Nephron progenitor cell (in vitro differentiated cells): Measurements from ENCODE around the gene CBL.
A peak's percentile ranks its signal among the peaks of the same experiment; 100 is the strongest.

Experiments
- DNase-seq: peaks from one replicate; pipeline ENCODE4 v3.0.0; 2021
- H3K27ac Mint-ChIP-seq: 2 replicates; pipeline ENCODE4 v1.8.0; 2021; ENCODE audit warnings: mild to moderate bottlenecking, moderate library complexity, mixed read lengths
- H3K27me3 Mint-ChIP-seq: 2 replicates; pipeline ENCODE4 v1.8.0; 2021; ENCODE audit warnings: mild to moderate bottlenecking, low read depth, mixed read lengths; ENCODE audit not compliant: poor library complexity
- H3K36me3 Mint-ChIP-seq: 2 replicates; pipeline ENCODE4 v1.8.0; 2021; ENCODE audit warnings: low read depth, mixed read lengths
- H3K4me1 Mint-ChIP-seq: 2 replicates; pipeline ENCODE4 v1.8.0; 2021; ENCODE audit warnings: mixed read lengths
- H3K4me3 Mint-ChIP-seq: 2 replicates; pipeline ENCODE4 v1.8.0; 2021; ENCODE audit warnings: mild to moderate bottlenecking, moderate library complexity, mixed read lengths
- H3K9me3 Mint-ChIP-seq: 2 replicates; pipeline ENCODE4 v1.8.0; 2021; ENCODE audit warnings: mild to moderate bottlenecking, moderate library complexity, mixed read lengths
- TF ChIP-seq, protein P1 (sequence below): fragments of 200-600 bp; sonication (generic); IDR thresholded peaks from 2 replicates; pipeline ENCODE4 v1.5.0; 2021; ENCODE audit warnings: antibody characterized with exemption

The CBL gene

GRCh38 chr11:119229288-119229672, 23.1 kb downstream of the CBL start:
- H3K36me3 Mint-ChIP-seq: peaks cover 55% of the 10 kb centered on the region
- peaks cover 4% of the 10 kb centered on the region for H3K9me3 Mint-ChIP-seq
- no peak for DNase-seq
- H3K27ac Mint-ChIP-seq: peak overlapping the region; percentile 81
- TF ChIP-seq, protein P1, sequence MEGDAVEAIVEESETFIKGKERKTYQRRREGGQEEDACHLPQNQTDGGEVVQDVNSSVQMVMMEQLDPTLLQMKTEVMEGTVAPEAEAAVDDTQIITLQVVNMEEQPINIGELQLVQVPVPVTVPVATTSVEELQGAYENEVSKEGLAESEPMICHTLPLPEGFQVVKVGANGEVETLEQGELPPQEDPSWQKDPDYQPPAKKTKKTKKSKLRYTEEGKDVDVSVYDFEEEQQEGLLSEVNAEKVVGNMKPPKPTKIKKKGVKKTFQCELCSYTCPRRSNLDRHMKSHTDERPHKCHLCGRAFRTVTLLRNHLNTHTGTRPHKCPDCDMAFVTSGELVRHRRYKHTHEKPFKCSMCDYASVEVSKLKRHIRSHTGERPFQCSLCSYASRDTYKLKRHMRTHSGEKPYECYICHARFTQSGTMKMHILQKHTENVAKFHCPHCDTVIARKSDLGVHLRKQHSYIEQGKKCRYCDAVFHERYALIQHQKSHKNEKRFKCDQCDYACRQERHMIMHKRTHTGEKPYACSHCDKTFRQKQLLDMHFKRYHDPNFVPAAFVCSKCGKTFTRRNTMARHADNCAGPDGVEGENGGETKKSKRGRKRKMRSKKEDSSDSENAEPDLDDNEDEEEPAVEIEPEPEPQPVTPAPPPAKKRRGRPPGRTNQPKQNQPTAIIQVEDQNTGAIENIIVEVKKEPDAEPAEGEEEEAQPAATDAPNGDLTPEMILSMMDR: no peak
- no peaks in the 10 kb centered on the region for H3K4me1 Mint-ChIP-seq
- H3K27me3 Mint-ChIP-seq: no peaks in the 10 kb centered on the region
- H3K4me3 Mint-ChIP-seq: no peak overlapping the region

DNA sequence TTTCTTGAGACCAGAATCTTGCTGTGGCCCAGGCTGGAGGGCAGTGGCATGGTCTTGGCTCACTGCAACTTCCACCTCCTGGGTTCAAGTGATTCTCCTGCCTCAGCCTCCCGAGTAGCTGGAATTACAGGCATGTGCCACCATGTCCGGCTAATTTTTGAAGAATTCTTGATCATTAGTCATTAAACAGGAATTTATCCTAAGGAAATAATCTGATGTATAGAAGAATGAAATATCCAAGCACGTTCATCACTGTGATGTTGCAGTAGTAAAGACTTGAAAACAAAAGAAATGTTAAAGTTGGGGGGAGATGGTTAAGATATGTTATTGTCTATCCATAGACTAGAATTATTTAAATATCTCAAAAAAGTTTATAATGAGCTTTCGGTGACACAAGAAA, 23.6 kb downstream of the CBL start:
- Mint-ChIP-seq H3K27me3 (no peaks in the 10 kb centered on the region), H3K9me3 (peaks cover 4% of the 10 kb centered on the region), H3K27ac (no peak overlapping the region), H3K4me1 (no peaks in the 10 kb centered on the region), H3K4me3 (no peak overlapping the region), H3K36me3 (peaks cover 54% of the 10 kb centered on the region)
- no peak for DNase-seq
- TF ChIP-seq, protein P1: no peak

DNA sequence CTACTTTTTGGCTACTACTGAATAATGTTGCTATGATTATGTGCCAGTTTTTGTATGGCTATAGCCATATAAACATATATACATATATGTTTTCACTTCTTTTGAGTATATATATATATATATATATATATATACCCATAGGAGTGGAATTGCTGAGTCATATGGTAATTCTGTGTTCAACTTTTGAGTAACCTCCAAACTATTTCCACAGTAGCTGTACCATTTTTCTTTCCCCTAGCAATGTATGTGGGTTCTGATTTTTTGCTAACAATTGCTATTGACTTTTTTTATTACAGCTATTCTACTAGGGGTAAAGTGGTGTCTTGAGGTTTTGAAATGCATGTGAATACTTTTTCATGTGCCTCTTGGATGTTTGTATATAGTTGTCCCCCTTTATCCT, 30.4 kb downstream of the CBL start:
- no peaks in the 10 kb centered on the region for H3K4me1 Mint-ChIP-seq
- H3K4me3 Mint-ChIP-seq: no peak overlapping the region
- H3K27ac Mint-ChIP-seq: no peak overlapping the region
- H3K27me3 Mint-ChIP-seq: no peaks in the 10 kb centered on the region
- DNase-seq: no peak
- no peaks in the 10 kb centered on the region for H3K9me3 Mint-ChIP-seq
- TF ChIP-seq, protein P1: no peak
- peaks cover 41% of the 10 kb centered on the region for H3K36me3 Mint-ChIP-seq

GRCh38 chr11:119236891-119237290, 30.8 kb downstream of the CBL start:
- H3K9me3 Mint-ChIP-seq: no peaks in the 10 kb centered on the region
- no peaks in the 10 kb centered on the region for H3K4me1 Mint-ChIP-seq
- H3K27me3 Mint-ChIP-seq: no peaks in the 10 kb centered on the region
- H3K4me3 Mint-ChIP-seq: no peak overlapping the region
- TF ChIP-seq, protein P1: no peak
- no peak for DNase-seq
- peaks cover 41% of the 10 kb centered on the region for H3K36me3 Mint-ChIP-seq
- H3K27ac Mint-ChIP-seq: no peak overlapping the region

GRCh38 chr11:119237515-119237914, 31.4 kb downstream of the CBL start:
- H3K36me3 Mint-ChIP-seq: peaks cover 37% of the 10 kb centered on the region
- H3K27ac Mint-ChIP-seq: no peak overlapping the region
- H3K27me3 Mint-ChIP-seq: no peaks in the 10 kb centered on the region
- H3K4me3 Mint-ChIP-seq: no peak overlapping the region
- H3K4me1 Mint-ChIP-seq: no peaks in the 10 kb centered on the region
- TF ChIP-seq, protein P1: no peak
- no peak for DNase-seq
- no peaks in the 10 kb centered on the region for H3K9me3 Mint-ChIP-seq

- Mint-ChIP-seq H3K4me1 (peaks cover 5% of the 10 kb centered on the region), H3K27me3 (no peaks in the 10 kb centered on the region), H3K4me3 (no peak overlapping the region), H3K9me3 (no peaks in the 10 kb centered on the region), H3K27ac (peak overlapping the region; percentile 50), H3K36me3 (peaks cover 43% of the 10 kb centered on the region)
- TF ChIP-seq, protein P1: no peak
- DNase-seq: no peak
These were observed 42.9 kb downstream of the CBL start for GRCh38 chr11:119248750-119249670.
